HepG2 (cell line): ENCODE results near the gene ANKS1B. TPM values are rescaled to one million over a fixed set of nuclear protein-coding genes. Genes with fewer than 3 reads are reported as not detected.

Experiments
- ATAC-seq: fragments of 200-7000 bp; cut with Tn5 transposase; 3 replicates; pipeline ENCODE4 v1.9.1; 2020; ENCODE audit warnings: mild to moderate bottlenecking, moderate library complexity
- BruUV-seq: library from RNA; stranded (reverse); fragments of 400-500 nt; replicated peaks from 2 replicates; lab custom pipeline; 2021; lab: Mats Ljungman, UMichigan
- CTCF ChIA-PET: fragments of 300-600 bp; formaldehyde crosslinking; extraction: SDS; loops from one replicate; lab custom pipeline; 2021; ENCODE audit warnings: low total read pairs, inconsistent platforms, low intra/inter-chr PET ratio; lab: Yijun Ruan, JAX
- POLR2A ChIA-PET: fragments of 350-600 bp; sonication (Branson Sonifier 250); formaldehyde crosslinking; loops from one replicate; lab custom pipeline; 2020; ENCODE audit warnings: antibody characterized with exemption, inconsistent platforms; lab: Yijun Ruan, JAX
- DNase-seq: peaks from one replicate; pipeline ENCODE4 v3.0.0-alpha.2; 2015; ENCODE audit warnings: low spot score
- FAIRE-seq: peaks from 3 replicates; lab custom pipeline; 2011; peaks lifted over from hg19 to GRCh38; lab: Jason Lieb, UNC
- H2AFZ ChIP-seq: one replicate; pipeline ENCODE4 v1.6.1; 2011; ENCODE audit warnings: low read length, inconsistent platforms
- H3K27ac ChIP-seq: fragments of 300-600 bp; 3 replicates; pipeline ENCODE4 v1.8.0; 2011; ENCODE audit warnings: mixed run types, mild to moderate bottlenecking, mixed read lengths, low read length, inconsistent platforms; ENCODE audit not compliant: insufficient read depth; ENCODE audit errors: extremely low read length
- H3K27me3 ChIP-seq, 2 experiments: fragments of 200-600 bp in 1 of 2; 2 replicates in 1 of 2; 3 replicates in 1 of 2; pipeline versions ENCODE4 v1.6.0 to v1.8.0; 2011; ENCODE audit warnings: low read length in 2 of 2, mild to moderate bottlenecking in 2 of 2, moderate library complexity in 2 of 2, inconsistent platforms in 1 of 2; ENCODE audit not compliant: insufficient read depth in 2 of 2, control insufficient read depth in 1 of 2
- H3K36me3 ChIP-seq, 2 experiments: fragments of 200-600 bp in 1 of 2; replicated peaks in 1 of 2; 2 replicates in 1 of 2; 3 replicates in 1 of 2; pipeline versions ENCODE4 v1.5.1 to v1.8.0; 2011; ENCODE audit warnings: low read length in 2 of 2, inconsistent platforms in 1 of 2; ENCODE audit not compliant: insufficient read depth in 2 of 2, control insufficient read depth in 1 of 2
- H3K4me1 ChIP-seq: 2 replicates; pipeline ENCODE4 v1.5.1; 2012; ENCODE audit warnings: low read length, inconsistent platforms; ENCODE audit not compliant: insufficient read depth
- H3K4me2 ChIP-seq: 2 replicates; pipeline ENCODE4 v1.6.0; 2011; ENCODE audit warnings: low read depth, low read length, inconsistent platforms
- H3K4me3 ChIP-seq, 3 experiments: fragments of 200-600 bp in 1 of 3; sonication (generic), shearing (Covaris generic) in 1 of 3; replicated peaks in 1 of 3; 2 replicates each; pipeline ENCODE4 v1.5.1; 2011 to 2016; ENCODE audit warnings: low read length in 3 of 3, inconsistent platforms in 2 of 3, low read depth in 2 of 3, mild to moderate bottlenecking in 2 of 3, control low read depth in 1 of 3, mixed read lengths in 1 of 3; ENCODE audit not compliant: insufficient read depth in 1 of 3
- H3K79me2 ChIP-seq: one replicate; pipeline ENCODE4 v1.6.1; 2011; ENCODE audit warnings: low read length, inconsistent platforms; ENCODE audit not compliant: insufficient read depth
- H3K9ac ChIP-seq: 2 replicates; pipeline ENCODE4 v1.6.0; 2011; ENCODE audit warnings: mild to moderate bottlenecking, low read depth, low read length, inconsistent platforms; ENCODE audit not compliant: insufficient read depth
- H3K9me3 ChIP-seq: 2 replicates; pipeline ENCODE4 v1.5.1; 2012; ENCODE audit warnings: mild to moderate bottlenecking, low read length
- H4K20me1 ChIP-seq: 2 replicates; pipeline ENCODE4 v1.6.0; 2011; ENCODE audit warnings: inconsistent platforms, mild to moderate bottlenecking, low read length, moderate library complexity; ENCODE audit not compliant: insufficient read depth
- BHLHE40 ChIP-seq: IDR thresholded peaks from 2 replicates; pipeline ENCODE4 v1.6.1; 2011; ENCODE audit warnings: low read length, improper control_type of control experiment
- FOXP1 ChIP-seq, 2 experiments: fragments of 450-650 bp in 1 of 2; IDR thresholded peaks; 2 replicates each; pipeline ENCODE4 v1.6.1; 2017 to 2018; ENCODE audit warnings: antibody characterized with exemption in 1 of 2
- GATA4 ChIP-seq: sonication (generic); IDR thresholded peaks from 2 replicates; pipeline ENCODE4 v1.6.1; 2016; ENCODE audit warnings: antibody characterized with exemption, low read depth, borderline replicate concordance
- GMEB2 ChIP-seq: IDR thresholded peaks from 2 replicates; pipeline ENCODE4 v1.6.1; 2016; ENCODE audit warnings: missing biosample characterization, missing genetic modification reagents, low read depth
- HNRNPL ChIP-seq: fragments of 200-400 bp; formaldehyde crosslinking; IDR thresholded peaks from 2 replicates; pipeline ENCODE4 v1.6.1; 2017; ENCODE audit warnings: mild to moderate bottlenecking, low read depth, low read length
- HOXA3 ChIP-seq: sonication (generic); formaldehyde crosslinking; IDR thresholded peaks from 2 replicates; pipeline ENCODE4 v1.5.0; 2020; ENCODE audit warnings: missing genetic modification reagents
- MEF2D ChIP-seq: sonication (generic); formaldehyde crosslinking; IDR thresholded peaks from 2 replicates; pipeline ENCODE4 v1.5.1; 2020; ENCODE audit warnings: mild to moderate bottlenecking, missing genetic modification reagents
- MXD1 ChIP-seq: sonication (generic); formaldehyde crosslinking; IDR thresholded peaks from 2 replicates; pipeline ENCODE4 v1.4.0; 2020; ENCODE audit warnings: mild to moderate bottlenecking, missing genetic modification reagents
- RELA ChIP-seq: sonication (generic); formaldehyde crosslinking; IDR thresholded peaks from 2 replicates; pipeline ENCODE4 v1.4.0; 2020; ENCODE audit warnings: missing genetic modification reagents
- SMARCC2 ChIP-seq: fragments of 450-650 bp; IDR thresholded peaks from 2 replicates; pipeline ENCODE4 v1.6.1; 2017; ENCODE audit warnings: antibody characterized with exemption, mild to moderate bottlenecking
- SRSF1 ChIP-seq: fragments of 200-400 bp; formaldehyde crosslinking; optimal IDR thresholded peaks from 2 replicates; pipeline ENCODE3; 2017; ENCODE audit warnings: mild to moderate bottlenecking, low read depth, low read length, moderate library complexity
- TMF1 ChIP-seq: sonication (generic); formaldehyde crosslinking; IDR thresholded peaks from 2 replicates; pipeline ENCODE4 v1.8.1; 2022; ENCODE audit warnings: low read depth, missing genetic modification reagents
- ZKSCAN8 ChIP-seq: IDR thresholded peaks from 2 replicates; pipeline ENCODE4 v1.6.1; 2016; ENCODE audit warnings: borderline replicate concordance, missing genetic modification reagents, missing compliant biosample characterization
- ZNF121 ChIP-seq: sonication (generic); formaldehyde crosslinking; IDR thresholded peaks from 2 replicates; pipeline ENCODE4 v1.5.0; 2020; ENCODE audit warnings: mild to moderate bottlenecking, missing genetic modification reagents
- ZNF263 ChIP-seq: sonication (generic); formaldehyde crosslinking; IDR thresholded peaks from 2 replicates; pipeline ENCODE4 v1.4.0; 2020; ENCODE audit warnings: missing genetic modification reagents
- ZNF432 ChIP-seq: sonication (generic); formaldehyde crosslinking; IDR thresholded peaks from 2 replicates; pipeline ENCODE4 v1.5.0; 2020; ENCODE audit warnings: missing genetic modification reagents, mild to moderate bottlenecking, borderline replicate concordance
- ZNF558 ChIP-seq: sonication (generic); formaldehyde crosslinking; IDR thresholded peaks from 2 replicates; pipeline ENCODE4 v1.9.0; 2022; ENCODE audit warnings: mild to moderate bottlenecking, missing genetic modification reagents, borderline replicate concordance
- in situ Hi-C: cut with HindIII; loops from 2 replicates; pipeline ENCODE4 v1.10.0; 2017; ENCODE audit warnings: low pct_unique_long_range_greater_than_20kb; ENCODE audit not compliant: extremely low pct_ligation_motif_present
- intact Hi-C: fragments of 100-400 bp; cut with micrococcal nuclease; formaldehyde crosslinking; loops from one replicate; pipeline ENCODE4 v1.10.0; 2022; ENCODE audit not compliant: unreplicated experiment
- polyA plus RNA-seq, 8 experiments: library from polyadenylated mRNA; depleted of rRNA in 3 of 8; stranded (reverse) in 7 of 8; unstranded in 1 of 8; fragments of >200 nt; fragmentation: Illumina TruSeq in 4 of 8; extraction: Trizol in 4 of 8; gene quantifications; 2 replicates each; pipeline versions ENCODE4 v1.2.1 to v1.2.3, GENCODE V29; 2011 to 2016; ENCODE audit warnings: low read depth in 4 of 8, missing spikeins in 1 of 8, mixed read lengths in 1 of 8; ENCODE audit not compliant: insufficient read depth in 1 of 8
- total RNA-seq, 5 experiments: library from RNA; depleted of rRNA; stranded (reverse); fragments of >200 nt; fragmentation: Illumina TruSeq; extraction: Trizol; gene quantifications; 2 replicates each; pipeline ENCODE4 v1.2.3, GENCODE V29; 2016; ENCODE audit warnings: low read depth in 1 of 5

Gene ANKS1B
- total and polyA plus RNA-seq, 2 of the 13 experiments (the other 11 are each of a cell fraction or from before 2014, with no cell fraction given), result 0.15 TPM; not detected in 1

GRCh38 chr12:99620159-99620479 lies 364.6 kb downstream of the ANKS1B start:
- FAIRE-seq, result no peak
- Histone ChIP-seq H2AFZ (no peak overlapping the region), H3K36me3 (no peaks in the 10 kb centered on the region), H3K27me3 (no peaks in the 10 kb centered on the region), H3K9ac (no peak overlapping the region), H3K4me2 (no peak overlapping the region), H3K79me2 (no peaks in the 10 kb centered on the region), H3K4me3 (no peak overlapping the region), H3K27ac (no peak overlapping the region), H4K20me1 (no peaks in the 10 kb centered on the region), H3K4me1 (no peaks in the 10 kb centered on the region), H3K9me3 (peaks cover 40% of the 10 kb centered on the region)
- in situ Hi-C loops (no loop called here), intact Hi-C loops (loop anchor here (10.0 kb wide), 1 partner anchor 235 kb away; no protein-coding TSS in a partner anchor)
- no peak for ATAC-seq
- no peak for DNase-seq
- ChIA-PET POLR2A (no interaction called here), CTCF (interaction anchor here (1.3 kb wide), 1 partner anchor 234 kb away, joined by 3 read pairs; no protein-coding TSS in a partner anchor)
- no TSS peak for BruUV-seq
- TF ChIP-seq HNRNPL (no peak), RELA (CRISPR knock-in tag) (no peak), FOXP1 (IDR thresholded peaks at IDR 0.05) (no peak), FOXP1 (CRISPR knock-in tag; IDR thresholded peaks at IDR 0.05) (no peak), ZNF121 (CRISPR knock-in tag) (no peak), ZNF263 (CRISPR knock-in tag) (no peak), SMARCC2 (no peak), ZNF558 (CRISPR knock-in tag) (no peak), GMEB2 (CRISPR knock-in tag) (no peak), TMF1 (CRISPR knock-in tag) (no peak), ZNF432 (no peak), SRSF1 (no peak), MEF2D (CRISPR knock-in tag) (no peak), BHLHE40 (no peak), ZKSCAN8 (CRISPR knock-in tag) (no peak), MXD1 (no peak), HOXA3 (CRISPR knock-in tag) (no peak), GATA4 (no peak)
